HG03135 (cell line): ENCODE measurements around the gene GPR21.

Experiments
- ATAC-seq: cut with Tn5 transposase; IDR thresholded peaks from one replicate; pipeline ENCODE4 v1.9.1; 2021; ENCODE audit warnings: mild to moderate bottlenecking, moderate library complexity; ENCODE audit not compliant: unreplicated experiment

GPR21 gene, protein sequence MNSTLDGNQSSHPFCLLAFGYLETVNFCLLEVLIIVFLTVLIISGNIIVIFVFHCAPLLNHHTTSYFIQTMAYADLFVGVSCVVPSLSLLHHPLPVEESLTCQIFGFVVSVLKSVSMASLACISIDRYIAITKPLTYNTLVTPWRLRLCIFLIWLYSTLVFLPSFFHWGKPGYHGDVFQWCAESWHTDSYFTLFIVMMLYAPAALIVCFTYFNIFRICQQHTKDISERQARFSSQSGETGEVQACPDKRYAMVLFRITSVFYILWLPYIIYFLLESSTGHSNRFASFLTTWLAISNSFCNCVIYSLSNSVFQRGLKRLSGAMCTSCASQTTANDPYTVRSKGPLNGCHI

DNA sequence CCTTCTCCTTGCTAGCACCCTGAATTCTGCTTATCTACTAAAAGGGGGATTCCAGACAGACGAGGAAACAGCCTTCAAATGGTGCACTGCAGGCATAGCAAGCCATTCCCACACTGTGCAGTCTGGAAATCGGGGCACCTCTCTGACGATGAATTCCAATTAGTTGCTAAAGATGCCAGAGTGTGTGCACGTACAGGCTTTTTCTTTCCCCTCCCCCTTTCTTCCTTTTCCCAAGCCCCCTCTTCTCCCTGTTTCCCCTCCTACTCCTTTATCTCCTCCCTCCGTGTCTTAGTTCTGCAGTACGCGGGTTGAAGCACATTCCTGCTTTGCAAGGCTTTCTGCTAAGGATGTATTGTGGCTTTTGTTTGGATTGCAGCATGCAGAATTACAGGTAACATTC lies at the start of gene GPR21:
Gene GPR21, plus strand, starts transcription at position 316 of the 400 bp plus-strand sequence. CDS start 900 bp downstream, outside the sequence.
- ATAC-seq, result no peak

DNA sequence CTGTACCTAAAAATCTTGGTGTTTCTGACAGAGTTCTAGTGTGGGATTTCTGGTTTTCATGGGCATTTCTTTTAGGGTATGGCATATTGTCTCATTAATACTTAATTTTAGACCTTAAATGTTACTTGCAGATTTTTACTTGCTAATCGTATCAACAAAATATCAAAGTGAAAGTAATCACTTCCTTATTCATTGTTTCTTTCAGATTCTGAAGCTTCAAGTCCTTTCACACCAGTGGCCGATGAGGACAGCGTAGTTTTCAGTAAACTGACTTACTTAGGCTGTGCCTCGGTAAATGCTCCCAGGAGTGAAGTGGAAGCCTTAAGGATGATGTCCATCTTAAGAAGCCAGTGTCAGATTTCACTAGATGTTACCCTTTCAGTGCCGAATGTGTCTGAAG lies 47.5 kb upstream of the GPR21 start:
- no peak for ATAC-seq

DNA sequence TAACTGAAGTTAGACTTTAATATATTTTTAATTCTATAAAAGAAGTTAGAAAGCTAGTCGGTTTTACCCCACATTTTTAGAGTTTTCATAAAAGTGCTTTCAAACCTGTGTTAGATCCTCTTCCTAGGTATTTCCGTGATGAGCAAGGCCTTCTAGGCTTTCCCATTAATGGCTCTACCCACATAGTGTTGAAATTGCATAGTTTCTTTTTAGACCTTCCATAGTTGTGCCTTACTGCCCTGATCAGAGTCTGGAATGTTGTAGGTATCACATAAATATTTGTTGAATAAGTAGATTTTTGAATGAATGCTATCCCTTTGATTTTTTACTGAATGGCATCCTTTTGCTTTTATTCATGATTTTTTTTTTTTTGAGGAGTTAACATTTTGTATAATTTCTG lies 45.3 kb upstream of the GPR21 start:
- no peak for ATAC-seq

DNA sequence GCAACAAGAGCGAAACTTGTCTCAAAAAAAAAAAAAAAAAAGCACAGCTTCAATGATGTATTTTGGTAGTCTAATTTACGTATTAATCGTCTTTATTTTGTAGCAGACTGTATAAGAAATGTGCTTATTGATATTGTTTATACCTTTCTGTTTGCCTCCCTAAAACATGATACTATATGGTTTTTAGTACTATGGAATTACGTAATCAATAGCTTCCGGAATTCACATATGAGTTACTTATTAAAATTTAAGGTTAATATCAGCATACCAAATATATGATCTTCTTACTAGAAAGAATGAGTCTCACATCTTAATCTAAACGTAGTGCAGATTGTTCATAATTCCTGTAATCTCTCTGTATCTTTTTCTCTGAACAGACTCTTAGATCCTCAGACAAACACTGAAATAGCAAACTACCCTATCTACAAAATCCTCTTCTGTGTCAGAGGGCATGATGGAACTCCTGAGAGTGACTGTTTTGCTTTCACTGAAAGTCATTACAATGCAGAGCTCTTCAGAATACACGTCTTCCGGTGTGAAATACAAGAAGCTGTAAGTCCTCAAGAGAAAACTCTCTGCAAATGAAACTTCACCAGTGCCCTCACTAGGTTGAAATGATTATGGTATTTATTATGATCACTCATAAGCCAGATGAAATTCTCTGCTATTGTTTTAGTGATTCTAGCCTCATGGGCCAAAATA lies 44.4 kb upstream of the GPR21 start:
- peak; percentile 74 for ATAC-seq

DNA sequence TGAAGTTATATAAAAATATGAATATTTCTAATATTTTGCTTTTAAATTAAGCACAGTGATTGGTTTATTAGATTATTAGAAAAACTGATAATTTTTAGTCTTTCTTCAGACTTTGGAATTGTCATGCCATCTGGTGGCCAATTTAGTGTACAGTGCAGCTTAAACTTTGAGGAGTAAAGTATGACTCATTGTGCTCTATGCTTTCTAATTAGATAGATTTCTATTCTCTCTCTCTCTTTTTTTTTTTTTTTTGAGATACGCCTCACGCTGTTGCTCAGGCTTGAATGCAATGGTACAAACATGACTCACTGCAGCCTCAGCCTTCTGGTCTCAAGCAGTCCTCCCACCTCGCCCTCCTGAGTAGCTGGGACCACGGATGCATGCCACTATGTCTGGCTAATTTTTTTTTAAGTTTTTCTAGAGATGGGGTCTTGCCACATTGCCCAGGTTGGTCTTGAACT lies 42.1 kb upstream of the GPR21 start:
- no peak for ATAC-seq

DNA sequence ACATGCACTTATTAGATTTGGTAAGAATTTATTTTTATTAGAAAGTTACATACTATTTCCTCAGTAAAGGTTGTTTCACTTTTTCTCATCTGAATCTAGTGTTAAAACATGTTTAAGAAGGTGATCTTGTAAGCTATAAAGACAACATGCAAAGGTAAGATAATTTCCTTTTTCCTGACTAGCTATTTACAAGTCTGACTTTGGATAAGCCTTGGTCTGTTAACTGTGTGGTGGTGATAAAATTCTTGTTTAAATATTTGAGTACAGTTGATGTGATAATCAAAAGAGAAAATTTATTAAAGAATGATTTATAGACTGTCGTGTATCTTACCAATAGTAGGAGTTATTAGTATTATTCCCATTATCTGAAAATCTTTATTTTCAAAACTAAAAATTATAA lies 36.9 kb upstream of the GPR21 start:
- no peak for ATAC-seq

DNA sequence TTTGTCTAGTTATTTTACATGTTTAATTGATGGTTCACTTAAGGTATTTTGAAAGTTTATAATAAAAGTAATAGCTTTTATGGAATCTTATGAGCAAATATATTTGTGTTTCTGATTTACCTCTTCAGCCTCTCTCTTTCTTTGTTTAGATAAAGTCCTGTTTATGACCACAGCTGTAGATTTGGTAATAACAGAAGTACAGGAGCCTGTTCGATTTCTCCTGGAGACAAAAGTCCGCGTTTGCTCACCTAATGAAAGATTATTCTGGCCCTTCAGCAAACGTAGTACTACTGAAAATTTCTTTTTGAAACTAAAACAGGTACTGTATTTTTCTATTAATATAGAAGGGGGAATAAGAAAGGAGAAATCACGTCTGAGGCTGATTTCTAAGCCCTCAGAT lies 35.0 kb upstream of the GPR21 start:
- ATAC-seq, result no peak

DNA sequence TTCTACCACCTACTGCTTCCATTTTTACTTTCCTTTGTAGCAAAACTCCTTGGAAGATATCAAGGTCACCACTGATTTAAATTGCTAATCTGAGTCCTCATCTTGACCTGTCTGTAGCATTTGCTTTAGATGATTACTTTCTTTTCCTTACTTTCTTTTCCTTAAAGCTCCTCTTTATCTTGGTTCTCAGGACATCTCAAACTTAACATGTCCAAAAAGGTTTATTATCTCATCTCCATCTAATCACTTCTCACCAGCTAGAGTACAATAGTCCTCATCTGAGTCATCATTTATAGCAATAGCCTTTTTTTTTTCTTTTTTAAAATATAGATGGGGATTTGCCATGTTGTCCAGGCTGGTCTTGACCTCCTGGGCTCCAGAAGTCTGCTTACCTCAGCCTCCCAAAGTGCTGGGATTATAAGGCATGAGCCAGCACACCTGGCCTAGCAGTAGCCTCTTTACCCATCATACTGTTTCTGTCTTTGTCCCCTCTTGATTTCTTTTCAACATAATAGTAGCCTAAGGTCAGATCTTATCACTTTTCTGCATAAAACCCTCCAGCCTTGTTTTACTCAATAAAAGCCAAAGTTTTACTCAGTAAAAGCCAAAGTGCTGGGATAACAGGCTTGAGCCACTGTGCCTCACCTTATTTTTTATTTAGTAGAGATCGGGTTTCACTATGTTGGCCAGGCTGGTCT lies 32.9 kb upstream of the GPR21 start:
- no peak for ATAC-seq

DNA sequence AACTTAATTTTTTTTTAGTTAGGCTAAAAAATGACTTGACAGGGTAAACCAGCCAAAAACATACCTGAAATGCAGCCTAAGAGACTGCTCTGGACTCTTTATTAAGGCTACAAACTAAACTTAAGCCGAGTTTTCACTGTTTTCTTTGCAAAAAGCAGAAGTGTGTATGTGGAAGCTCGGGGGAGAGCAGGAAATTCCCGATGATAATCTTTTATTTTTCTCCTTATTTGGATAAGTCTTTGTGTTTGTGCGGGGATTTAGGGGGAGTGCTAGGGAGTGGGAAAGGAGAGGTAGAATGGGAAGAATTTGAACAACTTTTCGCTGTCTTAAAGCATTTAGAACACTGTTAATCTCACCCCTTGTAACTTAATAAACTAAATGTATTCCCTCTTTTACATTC lies 30.7 kb upstream of the GPR21 start:
- ATAC-seq, result no peak

DNA sequence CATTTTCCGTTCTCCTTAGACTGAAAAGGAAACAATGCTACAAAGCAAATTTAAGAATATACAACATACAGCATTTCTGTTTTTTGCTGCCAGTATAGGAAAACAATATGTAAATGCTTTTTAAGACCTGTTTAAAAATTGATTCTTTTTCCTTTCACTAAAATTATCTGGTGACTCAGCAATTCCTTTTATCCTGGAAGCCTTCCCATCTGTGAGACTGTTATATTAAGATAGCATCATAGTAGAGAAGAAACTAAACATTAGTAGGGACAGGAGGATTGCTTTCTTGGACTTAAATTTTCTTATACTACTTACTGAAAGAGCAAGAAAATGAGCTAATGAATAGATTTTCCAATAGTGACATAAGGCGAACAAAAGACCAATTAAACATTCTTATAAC lies 30.0 kb upstream of the GPR21 start:
- no peak for ATAC-seq

DNA sequence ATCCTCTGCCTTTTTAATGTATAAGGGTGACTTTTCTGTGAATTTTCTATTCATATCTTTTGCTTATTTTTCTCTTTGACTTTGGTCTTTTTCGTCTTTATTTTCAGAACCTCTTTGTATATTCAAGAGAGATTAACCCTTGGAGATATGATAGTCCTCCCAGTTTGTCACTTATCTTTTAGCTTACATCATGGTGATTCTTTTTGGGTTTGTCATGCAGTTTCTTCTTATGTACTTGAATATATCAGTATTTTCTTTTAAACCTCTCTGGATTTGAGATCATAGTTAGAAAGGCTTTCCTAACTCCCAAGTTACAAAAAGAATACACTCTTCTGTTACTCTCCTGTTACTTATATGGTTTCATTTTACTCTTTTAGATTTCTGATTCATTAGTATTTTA lies 27.5 kb upstream of the GPR21 start:
- no peak for ATAC-seq

DNA sequence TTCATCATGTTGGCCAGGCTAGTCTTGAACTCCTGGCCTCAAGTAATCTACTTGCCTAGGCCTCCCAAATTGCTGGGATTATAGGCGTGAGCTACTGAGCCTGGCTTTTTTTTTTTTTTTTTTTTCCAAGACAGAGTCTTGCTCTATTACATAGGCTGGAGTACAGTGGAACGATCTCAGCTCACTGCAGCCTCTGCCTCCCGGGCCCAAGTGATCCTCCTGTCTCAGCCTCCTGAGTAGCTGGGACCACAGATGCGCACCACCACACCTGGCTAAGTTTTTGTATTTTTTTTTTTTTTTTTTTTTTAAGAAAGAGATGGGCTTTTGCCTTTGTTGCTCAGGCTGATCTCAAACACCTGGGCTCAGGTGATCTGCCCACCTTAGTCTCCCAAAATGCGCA lies 26.2 kb upstream of the GPR21 start:
- ATAC-seq, result no peak

DNA sequence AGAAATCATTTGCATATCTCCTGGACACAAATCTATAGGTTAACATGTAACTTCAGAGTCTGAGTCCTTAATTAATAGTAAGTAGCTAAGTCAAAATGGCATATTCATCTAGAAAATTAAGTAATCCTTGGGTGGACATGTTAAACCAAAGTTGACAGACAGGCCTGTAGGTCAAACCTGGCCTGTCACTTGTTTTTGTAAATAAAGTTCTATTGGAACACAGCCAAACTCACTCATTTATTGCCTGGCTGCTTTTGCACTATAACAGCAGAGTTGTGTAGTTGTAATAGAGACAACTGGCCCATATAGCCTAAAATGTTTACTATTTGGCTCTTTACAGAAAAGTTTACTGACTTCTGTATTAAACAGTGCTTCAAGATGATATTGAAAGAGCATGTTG lies 24.6 kb upstream of the GPR21 start:
- no peak for ATAC-seq

DNA sequence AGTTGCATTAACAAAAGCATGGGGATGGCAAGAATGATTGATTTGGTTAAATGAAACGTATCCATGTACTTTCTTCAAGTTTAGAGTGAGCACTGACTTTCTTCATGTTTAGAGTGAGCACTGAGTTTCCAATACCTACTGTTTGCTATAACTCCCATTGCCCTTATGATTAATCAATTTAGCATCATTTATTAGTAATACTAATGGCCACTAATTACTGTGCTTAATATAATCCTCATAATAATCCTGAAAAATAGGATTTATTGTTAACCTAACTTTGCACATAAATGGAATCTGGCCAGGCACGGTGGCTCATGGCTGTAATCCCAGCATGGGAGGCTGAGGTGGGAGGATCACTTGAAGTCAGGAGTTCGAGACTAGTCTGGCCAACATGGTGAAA lies 22.1 kb upstream of the GPR21 start:
- ATAC-seq, result no peak

DNA sequence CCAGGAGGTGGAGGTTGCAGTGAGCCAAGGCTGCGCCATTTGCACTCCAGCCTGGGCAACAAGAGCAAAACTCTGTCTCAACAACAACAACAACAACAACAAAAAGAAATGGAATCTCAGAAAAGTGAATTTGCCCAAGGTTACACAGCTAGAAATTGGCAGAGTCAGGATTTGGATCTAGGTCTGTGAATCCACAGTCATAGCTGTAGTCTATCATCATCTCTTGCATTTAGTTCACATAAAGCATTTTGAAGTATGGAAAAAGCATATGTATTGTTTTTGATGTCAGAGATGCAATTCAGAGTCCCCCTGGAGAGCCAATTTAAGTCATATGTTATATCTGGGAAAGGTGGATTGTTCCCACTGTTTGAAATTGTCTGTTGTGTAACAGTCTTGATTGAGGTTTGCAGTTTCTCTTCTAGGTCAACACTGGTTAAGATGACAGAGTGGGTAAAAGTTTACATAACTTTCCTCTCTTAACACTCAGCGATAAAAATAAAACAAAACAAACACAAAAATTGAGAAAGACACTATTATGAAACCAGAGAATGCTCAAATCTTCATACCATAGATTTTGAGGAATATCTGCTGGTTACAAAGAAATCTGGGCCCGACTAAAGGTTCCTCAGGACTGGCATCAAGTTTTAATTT lies 21.5 kb upstream of the GPR21 start:
- no peak for ATAC-seq

DNA sequence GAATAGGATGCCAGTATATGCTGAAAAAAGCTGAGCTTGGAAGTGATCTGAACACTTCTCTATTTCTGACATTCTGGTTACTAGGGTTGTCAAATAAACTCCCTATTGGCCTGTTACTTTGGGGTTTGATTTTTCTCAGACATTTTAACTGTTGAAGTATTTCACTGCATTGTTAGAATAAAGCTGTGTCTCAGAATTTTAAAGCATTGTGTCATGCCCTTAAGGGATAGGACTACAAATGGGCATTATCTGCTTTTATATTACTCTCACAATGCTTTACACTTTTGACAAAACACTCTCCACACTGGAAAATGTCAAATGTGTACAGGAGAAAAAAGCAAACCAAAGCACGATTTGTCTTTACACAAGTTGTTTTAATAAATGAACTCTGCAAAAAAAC lies 16.8 kb upstream of the GPR21 start:
- ATAC-seq, result no peak

DNA sequence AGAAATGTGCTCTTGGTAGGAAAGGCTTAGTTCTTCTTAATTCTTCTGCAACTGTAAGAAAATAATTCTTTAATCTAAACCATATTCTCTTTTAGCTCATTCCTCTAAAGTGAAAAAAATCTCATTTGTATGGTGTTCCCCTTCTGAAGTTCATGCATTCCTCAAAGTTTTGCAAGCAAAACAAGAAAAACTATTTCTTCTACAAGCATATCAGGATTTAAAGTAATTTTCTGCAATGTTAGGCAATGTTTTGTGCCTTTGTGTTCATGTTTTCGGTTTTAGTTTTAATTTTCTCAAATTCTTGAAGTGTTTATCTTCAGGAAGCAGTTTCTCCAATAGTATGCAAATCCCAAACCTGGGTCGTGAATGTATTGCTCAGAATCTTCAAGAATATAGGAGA lies 12.7 kb upstream of the GPR21 start:
- ATAC-seq, result no peak

DNA sequence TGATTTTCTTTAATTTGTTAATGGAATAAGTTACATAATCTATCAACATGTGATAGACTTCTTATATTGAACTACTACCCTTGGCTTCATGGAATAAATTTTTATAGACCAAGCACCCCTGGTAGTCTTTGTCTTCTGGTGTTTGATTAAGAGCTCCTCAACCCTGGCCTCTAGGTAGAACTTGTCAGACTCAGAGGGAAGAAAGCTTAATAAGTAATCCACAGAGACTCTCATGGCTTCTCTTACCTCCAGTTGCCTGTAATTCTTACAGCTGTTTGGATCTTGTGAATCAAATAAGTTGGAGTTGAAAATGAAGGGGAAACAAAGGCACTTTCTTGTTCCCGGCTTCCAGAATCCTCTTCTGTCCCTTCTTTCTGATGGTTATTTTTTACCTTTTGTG lies 7.0 kb upstream of the GPR21 start:
- no peak for ATAC-seq

DNA sequence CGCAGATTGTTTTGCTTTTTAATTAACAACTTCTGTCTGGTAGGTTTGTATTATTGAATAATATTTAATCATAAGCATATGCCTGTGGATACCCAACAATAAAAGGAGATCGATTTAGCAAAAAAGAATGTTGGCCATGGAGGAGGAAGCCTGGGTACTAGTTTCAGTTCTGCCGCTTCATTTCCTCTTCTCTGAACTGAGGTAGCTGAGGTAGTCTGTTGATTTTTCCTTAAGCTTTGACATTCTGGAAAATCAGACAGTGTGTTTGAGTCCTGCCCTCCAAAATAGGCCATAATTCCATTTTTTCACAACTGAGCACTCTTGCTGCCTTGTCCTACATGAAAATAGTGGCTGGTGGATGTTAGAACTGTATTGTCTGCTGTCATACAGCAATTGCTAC lies 6.0 kb upstream of the GPR21 start:
- no peak for ATAC-seq

DNA sequence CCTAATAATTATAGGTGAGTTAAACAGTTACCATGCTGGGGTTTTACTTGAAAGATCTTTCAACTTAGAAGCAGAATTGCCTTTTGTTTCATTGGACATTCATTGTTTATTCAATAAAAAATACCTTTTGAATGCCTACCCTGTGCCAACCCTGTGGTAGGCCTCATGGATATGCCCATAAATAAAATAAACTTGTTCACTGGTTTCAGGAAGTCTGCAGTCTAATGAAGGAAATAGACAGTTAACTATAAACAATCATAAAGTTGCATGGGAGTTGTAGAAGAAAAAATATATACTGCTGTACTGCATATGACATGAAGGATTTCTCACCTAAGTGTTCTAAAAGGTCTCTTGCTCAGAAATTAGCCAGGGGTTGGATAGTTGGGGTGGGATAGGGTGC lies 5.3 kb upstream of the GPR21 start:
- no peak for ATAC-seq

DNA sequence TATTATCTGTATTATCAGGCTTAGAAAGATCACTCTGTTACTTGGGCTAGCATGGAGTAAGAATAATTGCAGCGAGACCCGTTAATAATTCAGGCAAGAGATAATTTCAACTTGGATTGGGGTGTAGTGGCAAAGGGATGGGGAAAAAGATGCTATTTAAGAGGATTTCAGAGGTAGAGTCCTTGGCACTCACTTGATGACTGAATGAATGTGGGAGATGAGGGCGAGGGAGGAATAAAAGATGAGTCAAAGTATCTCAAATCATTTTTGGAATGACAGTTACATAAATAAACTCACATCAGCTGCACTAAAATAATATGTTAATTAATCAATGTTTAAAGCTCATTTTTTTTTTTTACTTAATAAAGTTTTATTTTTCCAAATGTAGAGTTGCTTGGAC lies 4.5 kb upstream of the GPR21 start:
- no peak for ATAC-seq
